ENCODE measurements around the gene LTA4H.

The LTA4H gene

GRCh38 chr12:96035283-96036236 is at the start of gene LTA4H:
LTA4H (minus strand) TSS chr12:96035587; CDS start chr12:96035519, 68 bp downstream.
- Histone ChIP-seq H3K4me1 (ENCODE audit: control insufficient read depth, insufficient read depth, low read length, unreplicated experiment) (peaks cover 3% of the 10 kb centered on the region), H3K79me2 (ENCODE audit: control insufficient read depth, insufficient read depth, low read length, unreplicated experiment) (peaks cover 32% of the 10 kb centered on the region), H3K4me3 (ENCODE audit: low read depth, low read length) (peak within 1 kb of the TSS; percentile 86), H3K27me3 (ENCODE audit: insufficient read depth, low read length) (no peaks in the 10 kb centered on the region), H3K36me3 (ENCODE audit: insufficient read depth, low read length) (no peaks in the 10 kb centered on the region), H3K27ac (ENCODE audit: low read depth, low read length) (peak within 1 kb of the TSS; percentile 8), H2AFZ (ENCODE audit: low read length, unreplicated experiment) (peak within 1 kb of the TSS; percentile 83)

GRCh38 chr12:96084624-96085023 is 49.2 kb upstream of the LTA4H start:
- Histone ChIP-seq H3K4me1 (ENCODE audit: control insufficient read depth, insufficient read depth, low read length, unreplicated experiment) (no peaks in the 10 kb centered on the region), H3K27ac (ENCODE audit: low read depth, low read length) (no peak overlapping the region), H3K27me3 (ENCODE audit: insufficient read depth, low read length) (no peaks in the 10 kb centered on the region), H3K4me3 (ENCODE audit: low read depth, low read length) (no peak overlapping the region), H2AFZ (ENCODE audit: low read length, unreplicated experiment) (no peak overlapping the region), H3K36me3 (ENCODE audit: insufficient read depth, low read length) (no peaks in the 10 kb centered on the region), H3K79me2 (ENCODE audit: control insufficient read depth, insufficient read depth, low read length, unreplicated experiment) (no peaks in the 10 kb centered on the region)

DNA sequence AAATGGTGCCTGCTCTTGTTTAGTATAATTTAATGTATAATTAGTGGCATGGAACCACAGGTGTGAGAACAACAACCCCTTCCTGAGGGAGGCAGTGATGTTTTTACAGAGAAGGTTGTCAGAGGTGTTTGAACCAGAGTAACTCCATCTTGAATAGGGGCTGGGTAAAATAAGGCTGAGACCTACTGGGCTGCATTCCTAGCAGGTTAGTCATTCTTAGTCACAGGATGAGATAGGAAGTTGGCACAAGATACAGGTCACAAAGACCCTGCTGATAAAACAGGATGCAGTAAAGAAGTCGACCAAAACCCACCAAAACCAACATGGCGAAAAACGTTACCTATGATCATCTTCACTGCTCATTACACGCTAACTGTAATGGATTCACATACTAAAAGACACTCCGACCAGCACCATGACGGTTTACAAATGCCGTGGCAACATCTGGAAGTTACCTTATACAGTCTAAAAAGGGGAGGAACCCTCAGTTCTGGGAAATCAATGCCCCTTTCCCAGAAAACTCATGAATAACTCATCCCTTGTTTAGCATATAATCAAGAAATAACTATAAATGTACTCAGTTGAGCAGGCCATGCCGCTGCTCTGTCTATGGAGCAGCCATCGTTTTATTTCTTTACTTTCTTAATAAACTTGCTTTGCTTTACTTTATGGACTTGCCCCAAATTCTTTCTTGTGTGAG is 47.8 kb upstream of the LTA4H start:
- H3K27me3 ChIP-seq (ENCODE audit: insufficient read depth, low read length) = no peaks in the 10 kb centered on the region
- H3K36me3 ChIP-seq (ENCODE audit: insufficient read depth, low read length) = no peaks in the 10 kb centered on the region
- H2AFZ ChIP-seq (ENCODE audit: low read length, unreplicated experiment) = no peak overlapping the region
- no peak overlapping the region for H3K4me3 ChIP-seq (ENCODE audit: low read depth, low read length)
- no peaks in the 10 kb centered on the region for H3K4me1 ChIP-seq (ENCODE audit: control insufficient read depth, insufficient read depth, low read length, unreplicated experiment)
- H3K79me2 ChIP-seq (ENCODE audit: control insufficient read depth, insufficient read depth, low read length, unreplicated experiment) = no peaks in the 10 kb centered on the region
- H3K27ac ChIP-seq (ENCODE audit: low read depth, low read length) = no peak overlapping the region

DNA sequence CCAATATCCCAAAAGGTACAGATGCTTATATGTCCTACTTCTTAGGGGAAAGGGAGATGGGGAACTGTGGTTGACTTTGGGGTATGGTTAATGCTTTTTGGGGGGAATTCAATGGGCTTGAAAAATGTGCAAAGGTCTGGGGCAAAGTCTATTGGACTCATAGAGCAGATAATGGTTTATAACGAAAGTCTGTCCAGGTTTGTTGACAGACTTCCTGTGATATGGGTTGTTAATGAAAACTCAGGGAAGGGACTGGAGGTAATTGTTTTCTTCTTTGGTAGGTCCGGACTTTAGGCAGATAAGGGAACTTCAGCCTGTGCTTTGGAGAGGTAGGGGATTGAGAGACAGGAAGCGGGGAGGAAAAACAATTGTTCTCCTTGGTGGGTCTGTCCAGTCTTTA is 46.2 kb upstream of the LTA4H start:
- no peaks in the 10 kb centered on the region for H3K36me3 ChIP-seq (ENCODE audit: insufficient read depth, low read length)
- H3K4me3 ChIP-seq (ENCODE audit: low read depth, low read length) = no peak overlapping the region

GRCh38 chr12:96078231-96079135 is 43.1 kb upstream of the LTA4H start:
- H3K27ac ChIP-seq (ENCODE audit: low read depth, low read length) = no peak overlapping the region
- no peak overlapping the region for H2AFZ ChIP-seq (ENCODE audit: low read length, unreplicated experiment)
- H3K27me3 ChIP-seq (ENCODE audit: insufficient read depth, low read length) = no peaks in the 10 kb centered on the region
- no peaks in the 10 kb centered on the region for H3K79me2 ChIP-seq (ENCODE audit: control insufficient read depth, insufficient read depth, low read length, unreplicated experiment)
- no peaks in the 10 kb centered on the region for H3K36me3 ChIP-seq (ENCODE audit: insufficient read depth, low read length)
- peaks cover 3% of the 10 kb centered on the region for H3K4me1 ChIP-seq (ENCODE audit: control insufficient read depth, insufficient read depth, low read length, unreplicated experiment)
- H3K4me3 ChIP-seq (ENCODE audit: low read depth, low read length) = no peak overlapping the region

More for the DNA sequence above, 46.2 kb upstream of the LTA4H start:
- Histone ChIP-seq H3K4me1 (ENCODE audit: control insufficient read depth, insufficient read depth, low read length, unreplicated experiment) (no peaks in the 10 kb centered on the region), H3K27me3 (ENCODE audit: insufficient read depth, low read length) (no peaks in the 10 kb centered on the region), H2AFZ (ENCODE audit: low read length, unreplicated experiment) (no peak overlapping the region), H3K79me2 (ENCODE audit: control insufficient read depth, insufficient read depth, low read length, unreplicated experiment) (no peaks in the 10 kb centered on the region), H3K27ac (ENCODE audit: low read depth, low read length) (no peak overlapping the region)

DNA sequence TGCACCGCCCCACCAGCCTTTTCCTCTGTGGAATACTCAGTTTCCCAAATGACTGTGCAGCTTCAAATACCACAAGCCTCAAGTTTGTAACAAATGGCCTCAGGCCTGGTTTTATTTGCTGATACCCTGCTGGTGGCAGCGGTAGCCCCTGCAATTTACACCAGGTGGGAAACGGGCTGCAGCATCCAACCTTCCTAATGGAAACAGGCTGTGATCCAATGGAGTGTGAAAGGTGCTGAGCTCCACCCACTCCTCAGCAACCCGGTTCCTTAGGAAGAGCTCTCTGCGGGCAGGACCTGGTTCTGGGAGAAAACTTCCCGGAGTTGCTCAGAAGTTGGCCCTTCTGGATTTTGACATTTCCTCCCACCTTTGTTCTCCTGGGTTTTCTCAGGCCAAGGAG is 41.7 kb upstream of the LTA4H start:
- Histone ChIP-seq H3K4me3 (ENCODE audit: low read depth, low read length) (no peak overlapping the region), H3K36me3 (ENCODE audit: insufficient read depth, low read length) (no peaks in the 10 kb centered on the region), H3K79me2 (ENCODE audit: control insufficient read depth, insufficient read depth, low read length, unreplicated experiment) (no peaks in the 10 kb centered on the region), H3K27me3 (ENCODE audit: insufficient read depth, low read length) (no peaks in the 10 kb centered on the region), H3K27ac (ENCODE audit: low read depth, low read length) (no peak overlapping the region), H2AFZ (ENCODE audit: low read length, unreplicated experiment) (no peak overlapping the region), H3K4me1 (ENCODE audit: control insufficient read depth, insufficient read depth, low read length, unreplicated experiment) (peaks cover 7% of the 10 kb centered on the region)

DNA sequence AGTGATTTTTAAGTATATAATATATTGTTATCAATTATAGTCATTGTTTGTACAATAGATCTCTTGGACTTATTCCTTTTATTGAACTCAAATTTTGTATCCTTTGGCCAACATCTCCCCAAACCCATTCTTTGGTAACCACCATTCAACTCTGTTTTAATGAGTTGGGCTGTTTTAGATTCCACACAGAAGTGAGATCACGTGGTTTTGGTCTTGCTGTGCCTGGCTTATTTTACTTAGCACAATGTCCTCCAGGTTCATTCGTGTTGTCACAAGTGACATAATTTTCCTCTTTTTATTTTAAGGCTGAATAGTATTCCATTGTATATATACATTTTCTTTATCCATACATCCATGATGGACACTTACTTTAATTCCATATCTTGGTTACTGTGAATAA is 40.2 kb upstream of the LTA4H start:
- no peak overlapping the region for H3K4me3 ChIP-seq (ENCODE audit: low read depth, low read length)
- H3K27ac ChIP-seq (ENCODE audit: low read depth, low read length) = no peak overlapping the region
- no peaks in the 10 kb centered on the region for H3K27me3 ChIP-seq (ENCODE audit: insufficient read depth, low read length)
- H3K79me2 ChIP-seq (ENCODE audit: control insufficient read depth, insufficient read depth, low read length, unreplicated experiment) = no peaks in the 10 kb centered on the region
- H3K4me1 ChIP-seq (ENCODE audit: control insufficient read depth, insufficient read depth, low read length, unreplicated experiment) = peaks cover 12% of the 10 kb centered on the region
- H2AFZ ChIP-seq (ENCODE audit: low read length, unreplicated experiment) = no peak overlapping the region
- H3K36me3 ChIP-seq (ENCODE audit: insufficient read depth, low read length) = no peaks in the 10 kb centered on the region

GRCh38 chr12:96073346-96074330 is 38.3 kb upstream of the LTA4H start:
- Histone ChIP-seq H3K27me3 (ENCODE audit: insufficient read depth, low read length) (no peaks in the 10 kb centered on the region), H3K79me2 (ENCODE audit: control insufficient read depth, insufficient read depth, low read length, unreplicated experiment) (no peaks in the 10 kb centered on the region), H3K36me3 (ENCODE audit: insufficient read depth, low read length) (no peaks in the 10 kb centered on the region), H3K4me3 (ENCODE audit: low read depth, low read length) (no peak overlapping the region), H2AFZ (ENCODE audit: low read length, unreplicated experiment) (no peak overlapping the region), H3K27ac (ENCODE audit: low read depth, low read length) (no peak overlapping the region), H3K4me1 (ENCODE audit: control insufficient read depth, insufficient read depth, low read length, unreplicated experiment) (peaks cover 12% of the 10 kb centered on the region)

GRCh38 chr12:96070670-96071279 is 35.4 kb upstream of the LTA4H start:
- no peaks in the 10 kb centered on the region for H3K27me3 ChIP-seq (ENCODE audit: insufficient read depth, low read length)
- H3K79me2 ChIP-seq (ENCODE audit: control insufficient read depth, insufficient read depth, low read length, unreplicated experiment) = no peaks in the 10 kb centered on the region
- no peak overlapping the region for H3K27ac ChIP-seq (ENCODE audit: low read depth, low read length)
- H2AFZ ChIP-seq (ENCODE audit: low read length, unreplicated experiment) = no peak overlapping the region
- H3K4me3 ChIP-seq (ENCODE audit: low read depth, low read length) = no peak overlapping the region
- peaks cover 12% of the 10 kb centered on the region for H3K4me1 ChIP-seq (ENCODE audit: control insufficient read depth, insufficient read depth, low read length, unreplicated experiment)
- no peaks in the 10 kb centered on the region for H3K36me3 ChIP-seq (ENCODE audit: insufficient read depth, low read length)
